GM18505 (cell line): ENCODE data around the gene ATP2B3.
"Not testable (repeated sequence)": the region's sequence is repeated elsewhere in the genome, so short reads cannot be mapped to it uniquely, and the experiment has no call there.

ENCODE experiments used
- ATAC-seq: cut with Tn5 transposase; IDR thresholded peaks from one replicate; pipeline ENCODE4 v1.9.1; 2021; ENCODE audit not compliant: unreplicated experiment
- POLR2A ChIP-seq: IDR thresholded peaks from 4 replicates; pipeline ENCODE4 v1.6.1; 2011; ENCODE audit warnings: borderline replicate concordance; ENCODE audit not compliant: insufficient read depth, insufficient read length; ENCODE audit errors: extremely low read depth

The ATP2B3 gene

GRCh38 chrX:153598541-153599191 lies 81.2 kb downstream of the ATP2B3 start, which contains the start of gene CCNQ:
TSS of gene CCNQ (minus strand) at chrX:153599139. CDS start at chrX:153599073, 66 bp downstream.
- ATAC-seq: peak; percentile 50
- TF ChIP-seq POLR2A: peak; percentile 68

GRCh38 chrX:153599192-153600031 lies 82.0 kb downstream of the ATP2B3 start:
- ATAC-seq: peak; percentile 82
- TF ChIP-seq POLR2A: no peak

- no peak for ATAC-seq
- no peak for TF ChIP-seq POLR2A
These were observed 82.6 kb downstream of the ATP2B3 start for GRCh38 chrX:153600032-153600373.

GRCh38 chrX:153600921-153601320 lies 83.5 kb downstream of the ATP2B3 start:
- no peak for ATAC-seq
- no peak for TF ChIP-seq POLR2A

GRCh38 chrX:153601511-153602110 lies 84.2 kb downstream of the ATP2B3 start:
- no peak for TF ChIP-seq POLR2A
- no peak for ATAC-seq

GRCh38 chrX:153602601-153603000 lies 85.2 kb downstream of the ATP2B3 start:
- no peak for TF ChIP-seq POLR2A
- ATAC-seq: no peak

- no peak for TF ChIP-seq POLR2A
- no peak for ATAC-seq
These were observed 85.8 kb downstream of the ATP2B3 start for GRCh38 chrX:153603131-153603656.

- ATAC-seq: not testable (repeated sequence)
These were observed 87.4 kb downstream of the ATP2B3 start for GRCh38 chrX:153604666-153605380.

GRCh38 chrX:153606503-153606902 lies 89.1 kb downstream of the ATP2B3 start:
- TF ChIP-seq POLR2A: no peak
- ATAC-seq: no peak

GRCh38 chrX:153608376-153608775 lies 90.9 kb downstream of the ATP2B3 start:
- TF ChIP-seq POLR2A: no peak
- no peak for ATAC-seq

GRCh38 chrX:153608806-153609205 lies 91.4 kb downstream of the ATP2B3 start:
- no peak for ATAC-seq
- TF ChIP-seq POLR2A: no peak

- ATAC-seq: peak; percentile 71
- TF ChIP-seq POLR2A: no peak
These were observed 92.7 kb downstream of the ATP2B3 start for GRCh38 chrX:153609917-153610835.
